Thoracic aorta (tissue), 2 donors: ENCODE data around the gene LDLRAD3. TPM values are rescaled to one million over a fixed set of nuclear protein-coding genes. Genes with fewer than 3 reads are reported as not detected.

Experiments
- ATAC-seq: fragments of 150-250 bp; one replicate; pipeline ENCODE4 v1.8.0; 2017; ENCODE audit warnings: low read depth; ENCODE audit not compliant: insufficient number of reproducible peaks, low FRiP score
- DNase-seq: peaks from one replicate; pipeline ENCODE4 v3.0.0-alpha.2; 2020; ENCODE audit warnings: low spot score
- H3K27ac ChIP-seq, 2 donors: fragments of 200-600 bp; sonication (generic); 1 replicate in 1 of 2; 2 replicates in 1 of 2; pipeline ENCODE4 v1.5.1; 2016; ENCODE audit warnings: mild to moderate bottlenecking in 2 of 2, moderate library complexity in 2 of 2
- H3K27me3 ChIP-seq: fragments of 200-600 bp; sonication (generic); replicated peaks from 2 replicates; pipeline ENCODE4 v1.6.0; 2016; ENCODE audit warnings: mild to moderate bottlenecking; ENCODE audit not compliant: insufficient read depth
- H3K36me3 ChIP-seq: fragments of 200-600 bp; sonication (generic); one replicate; pipeline ENCODE4 v1.5.1; 2016
- H3K4me1 ChIP-seq, 2 donors: fragments of 200-600 bp; sonication (generic); 1 replicate in 1 of 2; 2 replicates in 1 of 2; pipeline versions ENCODE4 v1.5.1 to v1.6.0; 2016; ENCODE audit warnings: low read depth in 2 of 2, mild to moderate bottlenecking in 1 of 2; ENCODE audit not compliant: control insufficient read depth in 1 of 2
- H3K4me3 ChIP-seq: fragments of 200-600 bp; sonication (generic); 2 replicates; pipeline ENCODE4 v1.5.1; 2016; ENCODE audit warnings: mild to moderate bottlenecking
- H3K9me3 ChIP-seq: fragments of 200-600 bp; sonication (generic); 2 replicates; pipeline ENCODE4 v1.5.1; 2016
- total RNA-seq, 2 donors: library from RNA; depleted of rRNA; stranded (reverse); fragments of >200 nt; gene quantifications; one replicate each; pipeline versions ENCODE4 v1.1.0 to v1.2.3, GENCODE V29; 2016
- TF ChIP-seq, protein P1 (sequence below): fragments of 200-600 bp; sonication (generic); IDR thresholded peaks from one replicate; pipeline ENCODE4 v1.5.1; 2019; ENCODE audit warnings: antibody characterized with exemption

The LDLRAD3 gene
- total RNA-seq, 2 donors from 2014 or later = 6.1 to 17.2 TPM

DNA sequence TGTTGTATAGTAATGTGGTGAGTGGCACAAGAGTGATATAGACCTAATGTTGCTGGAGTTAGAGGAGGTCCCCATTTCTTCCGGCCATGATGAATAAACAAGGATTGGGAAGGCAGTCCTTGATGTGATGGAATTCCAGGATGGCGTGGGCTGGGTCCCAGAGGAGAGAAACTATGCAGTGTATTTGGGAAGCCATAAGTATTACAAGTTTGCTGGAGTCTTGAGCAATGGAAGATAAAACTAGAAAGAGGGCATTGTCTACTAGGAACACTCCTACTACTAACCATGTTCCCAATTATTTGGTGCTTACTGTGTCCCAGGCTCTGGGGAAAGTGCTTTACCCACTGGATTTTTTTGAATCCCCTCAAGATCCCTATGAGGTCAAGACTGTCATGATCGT, 20.0 kb downstream of the LDLRAD3 start:
- Histone ChIP-seq H3K9me3 (no peaks in the 10 kb centered on the region), H3K27ac (no peak overlapping the region), H3K27me3 (no peaks in the 10 kb centered on the region), H3K4me1 (no peaks in the 10 kb centered on the region), H3K4me3 (no peak overlapping the region), H3K36me3 (no peaks in the 10 kb centered on the region)
- DNase-seq (no peak), ATAC-seq (no peak)
- TF ChIP-seq, protein P1, sequence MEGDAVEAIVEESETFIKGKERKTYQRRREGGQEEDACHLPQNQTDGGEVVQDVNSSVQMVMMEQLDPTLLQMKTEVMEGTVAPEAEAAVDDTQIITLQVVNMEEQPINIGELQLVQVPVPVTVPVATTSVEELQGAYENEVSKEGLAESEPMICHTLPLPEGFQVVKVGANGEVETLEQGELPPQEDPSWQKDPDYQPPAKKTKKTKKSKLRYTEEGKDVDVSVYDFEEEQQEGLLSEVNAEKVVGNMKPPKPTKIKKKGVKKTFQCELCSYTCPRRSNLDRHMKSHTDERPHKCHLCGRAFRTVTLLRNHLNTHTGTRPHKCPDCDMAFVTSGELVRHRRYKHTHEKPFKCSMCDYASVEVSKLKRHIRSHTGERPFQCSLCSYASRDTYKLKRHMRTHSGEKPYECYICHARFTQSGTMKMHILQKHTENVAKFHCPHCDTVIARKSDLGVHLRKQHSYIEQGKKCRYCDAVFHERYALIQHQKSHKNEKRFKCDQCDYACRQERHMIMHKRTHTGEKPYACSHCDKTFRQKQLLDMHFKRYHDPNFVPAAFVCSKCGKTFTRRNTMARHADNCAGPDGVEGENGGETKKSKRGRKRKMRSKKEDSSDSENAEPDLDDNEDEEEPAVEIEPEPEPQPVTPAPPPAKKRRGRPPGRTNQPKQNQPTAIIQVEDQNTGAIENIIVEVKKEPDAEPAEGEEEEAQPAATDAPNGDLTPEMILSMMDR = no peak

GRCh38 chr11:35964841-35965240, 21.0 kb downstream of the LDLRAD3 start:
- H3K27ac ChIP-seq = no peak overlapping the region
- TF ChIP-seq, protein P1 = no peak
- no peak for ATAC-seq

GRCh38 chr11:35967042-35967441, 23.2 kb downstream of the LDLRAD3 start:
- no peaks in the 10 kb centered on the region for H3K27me3 ChIP-seq
- H3K4me1 ChIP-seq = no peaks in the 10 kb centered on the region
- no peaks in the 10 kb centered on the region for H3K9me3 ChIP-seq
- no peak for DNase-seq
- H3K4me3 ChIP-seq = no peak overlapping the region
- H3K36me3 ChIP-seq = no peaks in the 10 kb centered on the region
- ATAC-seq = no peak
- TF ChIP-seq, protein P1 = no peak
- H3K27ac ChIP-seq = no peak overlapping the region

More at GRCh38 chr11:35964841-35965240, 21.0 kb downstream of the LDLRAD3 start:
- H3K4me1 ChIP-seq = no peaks in the 10 kb centered on the region
- H3K9me3 ChIP-seq = no peaks in the 10 kb centered on the region
- H3K27me3 ChIP-seq = no peaks in the 10 kb centered on the region
- H3K36me3 ChIP-seq = no peaks in the 10 kb centered on the region
- no peak overlapping the region for H3K4me3 ChIP-seq
- no peak for DNase-seq

DNA sequence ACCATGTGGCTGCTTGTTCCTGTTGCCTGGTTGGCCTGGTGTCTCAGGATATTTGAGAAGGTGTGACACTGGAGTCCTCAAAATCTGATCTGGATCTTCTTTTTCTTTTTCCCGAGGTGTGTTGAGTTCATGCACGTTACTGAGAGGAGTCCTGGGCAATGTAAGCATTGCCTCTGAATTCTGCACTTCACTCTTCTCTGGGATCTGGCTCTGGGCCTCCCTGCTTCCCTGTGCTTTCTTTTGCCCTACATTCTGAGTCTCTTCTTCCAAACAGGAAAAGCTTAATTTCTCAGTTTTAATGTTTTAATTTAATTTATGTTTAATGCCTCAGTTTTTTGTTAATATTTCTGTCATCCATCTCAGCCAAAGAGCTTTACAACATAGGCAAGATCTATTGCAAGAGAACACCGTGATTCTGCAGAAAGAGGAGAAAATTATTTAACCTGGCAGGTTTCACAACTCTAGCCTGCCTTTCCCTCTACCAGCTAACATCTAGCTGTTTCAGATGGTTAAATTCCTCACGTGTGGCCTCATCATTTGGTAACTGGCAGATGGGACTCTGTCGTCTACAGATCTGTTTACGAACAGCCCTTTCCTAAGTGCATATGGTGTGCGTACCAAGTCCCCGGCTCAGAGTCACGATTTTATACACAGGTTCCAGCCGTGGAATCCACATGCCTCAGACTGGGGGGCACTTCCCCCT, 24.7 kb downstream of the LDLRAD3 start:
- no peaks in the 10 kb centered on the region for H3K36me3 ChIP-seq
- no peaks in the 10 kb centered on the region for H3K27me3 ChIP-seq
- H3K9me3 ChIP-seq = no peaks in the 10 kb centered on the region
- no peaks in the 10 kb centered on the region for H3K4me1 ChIP-seq
- DNase-seq (no peak), ATAC-seq (no peak)
- TF ChIP-seq, protein P1 = no peak
- H3K4me3 ChIP-seq = no peak overlapping the region
- H3K27ac ChIP-seq = no peak overlapping the region

- no peak overlapping the region for H3K27ac ChIP-seq
Observed at GRCh38 chr11:35969089-35970042, 25.5 kb downstream of the LDLRAD3 start.

More at GRCh38 chr11:35969089-35970042, 25.5 kb downstream of the LDLRAD3 start:
- TF ChIP-seq, protein P1 = no peak
- ATAC-seq (no peak), DNase-seq (no peak)
- Histone ChIP-seq H3K4me1 (no peaks in the 10 kb centered on the region), H3K4me3 (no peak overlapping the region), H3K9me3 (no peaks in the 10 kb centered on the region), H3K27me3 (no peaks in the 10 kb centered on the region), H3K36me3 (no peaks in the 10 kb centered on the region)
